MM.1S (cell line): ENCODE measurements around the gene HMGB3.

Experiments used
- EZH2 ChIP-seq: fragments of 300-600 bp; sonication (generic); optimal IDR thresholded peaks from 2 replicates; pipeline ENCODE3; 2017; ENCODE audit warnings: low read depth, mild to moderate bottlenecking, antibody characterized with exemption, low read length, mixed read lengths
- EZH2phosphoT487 ChIP-seq: fragments of 300-600 bp; sonication (generic); IDR thresholded peaks from 2 replicates; pipeline ENCODE4 v1.6.1; 2018; ENCODE audit warnings: antibody characterized with exemption, low read length
- TF ChIP-seq, protein P1 (sequence below): fragments of 300-600 bp; sonication (generic); IDR thresholded peaks from 2 replicates; pipeline ENCODE4 v1.5.1; 2016; ENCODE audit warnings: antibody characterized with exemption, low read length, mixed read lengths

- TF ChIP-seq, protein P1, sequence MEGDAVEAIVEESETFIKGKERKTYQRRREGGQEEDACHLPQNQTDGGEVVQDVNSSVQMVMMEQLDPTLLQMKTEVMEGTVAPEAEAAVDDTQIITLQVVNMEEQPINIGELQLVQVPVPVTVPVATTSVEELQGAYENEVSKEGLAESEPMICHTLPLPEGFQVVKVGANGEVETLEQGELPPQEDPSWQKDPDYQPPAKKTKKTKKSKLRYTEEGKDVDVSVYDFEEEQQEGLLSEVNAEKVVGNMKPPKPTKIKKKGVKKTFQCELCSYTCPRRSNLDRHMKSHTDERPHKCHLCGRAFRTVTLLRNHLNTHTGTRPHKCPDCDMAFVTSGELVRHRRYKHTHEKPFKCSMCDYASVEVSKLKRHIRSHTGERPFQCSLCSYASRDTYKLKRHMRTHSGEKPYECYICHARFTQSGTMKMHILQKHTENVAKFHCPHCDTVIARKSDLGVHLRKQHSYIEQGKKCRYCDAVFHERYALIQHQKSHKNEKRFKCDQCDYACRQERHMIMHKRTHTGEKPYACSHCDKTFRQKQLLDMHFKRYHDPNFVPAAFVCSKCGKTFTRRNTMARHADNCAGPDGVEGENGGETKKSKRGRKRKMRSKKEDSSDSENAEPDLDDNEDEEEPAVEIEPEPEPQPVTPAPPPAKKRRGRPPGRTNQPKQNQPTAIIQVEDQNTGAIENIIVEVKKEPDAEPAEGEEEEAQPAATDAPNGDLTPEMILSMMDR = no peak
- TF ChIP-seq EZH2phosphoT487 (no peak), EZH2 (no peak)
Observed at GRCh38 chrX:150967786-150968185, 15.3 kb upstream of the HMGB3 start.
